Activated CD4-positive, alpha-beta T cell treated with anti-CD3 and anti-CD28 coated beads for 4 hours (primary cell): ENCODE results near the gene TRPV6.

ENCODE experiments used
- DNase-seq, 2 donors: peaks; one replicate each; pipeline ENCODE4 v3.0.0-alpha.2; 2020

The TRPV6 gene

DNA sequence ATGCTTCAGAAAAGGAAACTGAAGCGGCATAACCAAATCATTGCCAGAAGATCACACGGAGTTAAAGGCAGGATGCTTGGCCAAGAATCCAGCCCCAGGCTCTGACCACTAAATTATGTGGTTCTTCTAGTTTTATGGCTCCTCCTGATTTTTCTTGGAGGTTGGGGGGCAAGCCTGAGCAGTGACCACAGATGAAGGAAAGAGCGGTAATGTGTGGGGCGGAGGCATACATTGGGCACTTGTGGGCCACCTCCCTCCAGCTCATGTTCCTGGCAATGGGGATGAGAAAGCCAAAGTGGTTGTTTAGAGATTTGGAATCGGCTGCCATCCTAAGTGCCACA lies 3.2 kb downstream of the TRPV6 start:
- no peak for DNase-seq

DNA sequence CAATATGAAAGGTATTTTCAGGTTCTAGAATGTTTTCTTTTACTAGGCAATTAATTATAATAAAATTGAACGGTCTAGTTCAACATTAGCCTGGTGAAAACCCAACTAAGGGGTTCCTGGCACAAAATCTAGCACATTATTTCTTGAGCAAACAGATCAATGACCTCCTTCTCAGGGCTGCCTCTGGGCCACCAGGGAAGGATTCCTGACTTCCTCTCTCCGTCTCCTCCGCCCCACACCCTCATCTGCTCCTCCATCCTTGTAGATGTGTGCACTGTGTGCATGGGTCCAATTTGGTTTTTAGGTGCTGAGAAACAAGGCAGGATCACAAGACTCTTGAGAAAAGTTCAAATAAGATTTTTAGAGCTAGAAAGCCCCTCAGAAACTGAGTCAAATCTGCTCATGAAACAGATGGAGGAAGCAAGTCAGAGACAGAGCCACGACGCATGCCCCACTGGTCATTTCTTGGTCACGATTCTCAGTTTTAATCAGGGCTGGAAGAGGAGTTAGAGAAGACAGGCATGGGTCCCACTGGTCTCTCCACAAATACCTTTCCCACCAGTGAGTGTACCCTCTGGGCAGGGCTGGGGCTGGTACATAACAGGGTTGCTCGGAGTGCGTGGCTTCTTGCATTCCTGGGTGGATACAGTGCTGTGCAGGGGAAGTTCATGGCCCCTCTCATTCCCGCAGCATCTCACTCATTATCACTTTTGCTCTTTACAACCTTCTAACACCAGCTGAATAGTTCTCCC lies 3.8 kb downstream of the TRPV6 start:
- DNase-seq: no peak

DNA sequence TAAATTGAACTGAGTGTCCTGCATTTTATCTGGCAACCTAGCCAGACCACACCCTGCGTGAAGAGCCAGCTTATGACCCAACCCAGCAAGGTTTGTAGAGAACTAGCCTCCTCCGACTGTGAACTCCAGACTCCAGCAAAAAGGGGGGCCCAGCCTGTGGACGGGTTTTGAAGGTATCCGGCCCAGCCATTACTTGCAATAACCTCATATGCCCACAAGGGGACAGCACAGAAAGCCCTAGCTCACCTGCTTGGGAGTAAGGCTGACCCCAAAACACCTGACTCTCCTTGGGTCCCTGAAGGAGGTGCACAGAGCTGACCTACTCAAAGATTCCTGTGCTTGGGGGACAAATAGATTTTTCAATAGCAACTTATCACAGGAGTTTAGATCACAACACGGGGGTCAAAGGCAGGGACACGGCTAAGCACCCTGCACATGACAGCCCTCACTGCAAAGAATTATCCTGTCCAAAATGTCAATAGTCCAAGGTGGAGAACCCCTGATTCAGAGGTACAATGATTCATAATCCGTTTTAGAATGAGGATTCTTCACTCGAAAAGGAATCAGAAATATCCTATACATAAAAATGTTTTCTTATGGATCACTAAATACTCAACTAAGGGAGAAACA lies 4.6 kb downstream of the TRPV6 start:
- peak; percentile 36 to 52 for DNase-seq

DNA sequence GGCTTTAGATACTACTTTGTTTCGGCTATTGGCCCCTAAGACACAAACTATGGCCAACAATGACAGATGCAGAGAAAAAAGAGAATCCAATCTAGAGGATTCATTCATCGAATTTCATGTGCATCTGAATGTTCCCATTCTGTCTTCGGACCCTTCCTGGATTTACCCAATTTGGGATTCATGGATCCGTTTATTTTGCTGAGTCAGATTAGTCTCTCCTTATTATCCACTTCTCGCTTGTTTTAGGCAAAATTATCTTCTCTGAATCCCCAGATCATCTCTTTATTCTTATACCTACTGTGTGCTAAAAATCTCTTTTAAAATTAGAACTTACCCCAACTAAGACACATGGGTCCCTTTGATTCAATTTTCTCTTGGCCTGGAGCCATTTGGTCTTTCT lies 6.5 kb downstream of the TRPV6 start:
- no peak for DNase-seq

DNA sequence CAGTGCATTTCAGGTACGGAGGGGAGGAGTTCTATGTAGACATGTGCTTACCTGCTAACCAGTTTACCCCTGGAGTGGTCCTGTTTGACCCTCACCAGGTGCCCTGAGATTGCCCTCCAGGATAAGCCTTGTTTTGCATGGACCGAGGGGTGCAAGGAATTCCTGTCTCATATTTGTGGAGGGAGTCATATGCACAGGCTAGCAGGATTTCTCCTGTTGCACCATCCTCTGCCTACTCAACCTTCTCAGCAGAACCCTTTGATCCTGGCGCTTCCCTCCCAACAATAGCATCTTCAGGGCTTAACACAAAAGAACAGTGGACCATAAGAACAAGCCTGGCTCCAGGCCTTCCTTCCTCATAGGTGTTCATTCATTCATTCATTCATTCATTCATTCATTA lies 7.2 kb downstream of the TRPV6 start:
- DNase-seq: no peak

DNA sequence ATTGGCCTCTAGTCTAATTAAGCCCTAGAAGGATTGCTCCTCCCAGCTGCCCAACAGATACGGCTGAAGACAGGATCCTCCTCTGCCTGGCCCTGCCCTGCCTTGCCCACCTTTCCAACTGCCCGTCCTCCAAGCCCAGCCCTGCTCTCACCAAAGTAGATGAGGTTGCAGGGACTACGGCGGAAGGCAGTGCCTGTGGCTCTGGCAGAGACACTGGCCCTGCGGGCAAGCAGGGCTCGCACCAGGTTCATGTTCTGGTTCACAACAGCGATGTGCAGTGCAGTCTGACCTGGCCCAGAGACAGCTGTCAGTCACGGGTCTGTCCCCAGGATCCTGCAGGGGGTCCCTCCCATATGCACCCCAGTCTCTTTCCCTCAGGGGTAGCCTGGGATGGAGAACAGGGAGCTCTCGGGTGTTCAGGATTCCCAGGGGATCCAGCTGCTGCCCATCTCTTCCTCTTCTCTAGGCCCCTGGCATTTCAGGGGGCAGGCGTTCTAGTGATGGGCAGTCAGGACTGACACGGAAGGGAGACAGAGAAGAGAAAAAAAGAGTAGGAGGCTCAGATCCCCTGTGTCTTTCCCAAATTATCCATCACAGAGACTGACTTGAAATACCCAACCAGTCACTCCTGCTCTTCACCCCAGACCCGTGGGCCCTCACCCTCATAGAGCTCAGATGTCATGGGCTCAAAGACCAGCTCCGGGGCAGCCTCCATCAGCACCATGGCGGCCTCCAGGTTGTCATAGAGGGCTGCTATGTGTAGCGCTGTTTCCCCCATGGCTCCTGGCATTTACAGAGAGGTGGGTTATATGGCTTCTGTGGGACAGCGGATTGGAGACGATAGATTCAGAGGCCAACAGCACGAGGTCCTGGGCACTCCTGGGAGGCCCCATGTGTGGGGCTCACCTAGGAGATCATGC lies 8.3 kb downstream of the TRPV6 start:
- DNase-seq: no peak

DNA sequence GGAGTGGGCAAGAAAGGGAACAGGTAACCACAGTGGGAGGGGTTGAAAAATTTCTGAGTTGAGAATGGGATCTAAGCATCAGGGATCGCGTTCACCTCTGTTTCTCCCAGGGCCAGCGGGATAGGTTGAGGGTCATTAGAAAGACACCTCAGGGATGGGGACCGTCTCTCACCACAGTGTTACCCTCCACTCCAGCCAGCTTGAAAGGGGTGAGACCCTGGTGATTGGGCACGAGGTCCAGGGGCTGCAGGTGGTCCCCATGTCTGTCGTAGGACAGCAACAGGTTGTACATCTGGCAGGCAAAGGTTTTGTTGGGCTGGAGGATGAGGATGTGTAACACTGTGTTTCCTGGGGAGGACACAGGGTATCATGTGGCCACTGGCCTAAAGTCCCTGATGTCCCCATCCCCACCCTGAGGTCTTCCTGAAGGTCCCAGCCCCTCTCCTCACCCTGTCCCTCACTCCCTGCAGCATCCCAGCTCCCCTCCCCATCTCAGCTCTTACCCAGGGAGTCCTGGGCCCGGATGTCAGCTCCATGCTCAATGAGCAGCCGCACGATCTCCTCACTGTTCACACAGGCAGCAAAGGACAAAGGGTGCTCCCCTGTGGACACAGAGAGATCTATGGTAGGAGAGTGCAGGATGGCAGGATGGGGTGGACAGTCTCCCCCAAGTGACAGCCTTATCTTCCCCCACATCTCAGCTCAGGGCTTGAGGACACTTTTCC lies 9.1 kb downstream of the TRPV6 start:
- no peak for DNase-seq

DNA sequence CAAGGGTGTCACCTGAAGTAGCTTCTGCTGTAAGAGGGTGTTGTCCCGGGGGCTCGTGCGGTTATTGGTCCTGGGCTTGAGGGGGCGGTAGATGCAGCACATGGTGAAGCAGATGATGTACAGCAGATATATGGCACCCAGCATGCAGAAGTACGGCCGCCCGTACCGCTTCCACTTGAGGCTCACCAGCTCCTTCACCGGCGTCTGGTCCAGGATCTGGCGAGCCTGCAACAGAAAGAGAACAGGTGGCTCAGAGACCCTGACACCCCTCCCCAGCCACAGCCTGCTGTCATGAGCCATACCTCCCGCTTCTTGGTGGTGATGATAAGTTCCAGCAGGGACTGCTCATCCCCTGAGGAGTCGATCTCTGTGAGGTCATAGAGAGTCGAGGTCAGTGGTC lies 10.1 kb downstream of the TRPV6 start:
- DNase-seq: no peak

DNA sequence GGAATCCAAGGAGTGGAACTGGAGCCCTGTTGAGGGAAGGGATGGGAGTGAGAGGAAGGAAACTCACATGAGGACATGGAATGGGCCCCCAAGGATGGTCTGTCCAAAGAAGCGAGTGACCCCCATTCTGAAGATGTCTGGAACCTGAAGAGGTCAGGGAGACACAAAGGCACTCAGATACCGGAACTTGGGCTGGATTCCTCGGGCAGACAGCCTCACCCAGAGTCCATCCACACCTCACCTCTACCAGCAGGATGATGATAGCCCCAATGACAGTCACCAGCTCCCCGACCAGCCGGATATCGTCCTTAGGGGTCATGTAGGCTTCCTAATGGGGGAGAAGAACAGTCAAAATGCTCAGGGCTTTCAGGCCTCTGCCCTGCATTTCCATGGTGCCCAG lies 10.7 kb downstream of the TRPV6 start:
- DNase-seq: no peak

DNA sequence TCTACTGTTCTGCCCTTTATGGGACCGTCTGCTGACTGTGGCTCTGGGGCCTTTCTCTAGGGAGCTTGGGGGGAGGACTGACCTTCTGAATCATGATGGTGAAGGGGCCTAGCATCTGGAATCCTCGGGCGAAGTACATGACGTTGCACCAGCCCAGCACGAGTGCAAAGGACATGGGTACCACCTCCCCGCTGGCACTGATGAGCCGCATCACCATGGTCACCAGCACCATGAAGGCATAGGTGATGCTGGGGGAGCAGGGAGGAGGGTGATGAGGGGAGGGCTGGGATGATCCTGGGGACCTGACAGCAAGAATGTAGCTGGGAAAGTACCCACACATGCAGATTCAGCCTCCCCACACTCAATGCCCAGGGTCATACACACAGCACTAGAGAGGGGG lies 11.1 kb downstream of the TRPV6 start:
- DNase-seq: no peak

DNA sequence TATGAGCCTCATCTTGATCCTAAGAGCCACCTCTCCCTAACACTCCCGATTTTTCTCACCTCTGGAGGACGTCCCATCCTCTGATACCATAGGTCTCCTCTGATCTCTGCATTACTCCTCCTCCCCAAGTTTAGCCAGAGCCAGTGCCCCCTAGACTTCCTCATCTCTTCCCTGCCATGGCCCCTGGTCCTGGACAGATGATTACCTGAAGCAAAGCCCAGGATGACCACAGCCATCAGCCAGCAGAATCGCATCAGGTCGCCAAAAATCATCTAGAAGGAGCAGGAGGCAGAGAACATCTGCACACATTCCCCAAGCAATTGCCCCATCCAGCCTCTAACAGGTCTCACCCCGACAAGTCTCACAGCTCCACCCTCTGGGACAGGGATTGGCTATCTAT lies 11.7 kb downstream of the TRPV6 start:
- DNase-seq: no peak

DNA sequence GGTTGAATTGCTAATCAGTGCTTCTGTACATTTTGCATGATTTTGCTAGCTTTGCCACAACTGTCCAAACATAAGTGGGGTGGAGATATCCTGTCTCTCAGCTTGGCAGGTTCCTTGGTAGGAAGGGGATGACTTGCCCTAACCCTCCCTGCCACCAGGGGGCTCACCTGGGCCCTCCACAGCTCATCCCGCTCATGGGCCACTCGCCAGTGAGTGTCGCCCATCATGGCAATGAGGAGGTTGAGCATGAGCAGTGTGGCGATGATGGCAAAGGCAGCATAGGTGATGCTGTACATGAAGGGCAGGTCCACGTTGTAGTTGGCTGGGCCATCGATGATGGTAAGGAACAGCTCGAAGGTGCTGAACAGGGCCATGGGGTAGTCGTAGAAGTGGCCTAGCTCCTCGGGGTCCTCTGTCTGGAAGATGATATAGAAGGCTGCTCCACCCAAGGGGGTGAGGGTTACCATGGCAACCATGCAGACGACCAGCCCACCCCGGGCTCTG lies 12.2 kb downstream of the TRPV6 start:
- peak in 1 of 2 donors; percentile 15 for DNase-seq

DNA sequence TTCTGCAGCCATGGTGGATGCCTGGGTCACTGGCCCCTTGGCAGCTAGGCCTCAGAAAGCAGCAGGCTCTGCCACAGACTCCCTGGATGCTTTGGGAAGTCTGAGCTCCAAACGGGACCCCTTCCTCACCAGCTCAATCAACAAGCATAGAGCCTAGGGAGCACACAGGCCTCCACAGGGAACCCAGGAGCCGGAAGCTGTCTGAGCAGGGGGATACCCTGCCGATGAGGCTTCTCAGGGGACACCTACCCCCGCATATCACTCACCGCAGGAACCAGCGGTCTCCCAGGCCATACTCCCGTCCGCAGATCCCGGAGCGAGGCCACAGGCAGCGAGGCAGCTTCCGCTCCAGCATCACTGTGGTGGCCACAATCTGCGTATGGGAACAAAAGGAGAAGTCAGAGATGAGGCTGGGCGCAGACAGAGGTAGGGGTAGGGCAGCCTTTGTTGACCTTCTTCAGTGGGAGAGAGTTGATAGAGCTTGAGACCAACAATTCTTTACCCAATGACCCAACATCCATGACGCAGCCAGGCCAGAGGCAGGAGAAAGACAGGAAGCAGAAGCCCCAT lies 13.4 kb downstream of the TRPV6 start:
- DNase-seq: no peak

DNA sequence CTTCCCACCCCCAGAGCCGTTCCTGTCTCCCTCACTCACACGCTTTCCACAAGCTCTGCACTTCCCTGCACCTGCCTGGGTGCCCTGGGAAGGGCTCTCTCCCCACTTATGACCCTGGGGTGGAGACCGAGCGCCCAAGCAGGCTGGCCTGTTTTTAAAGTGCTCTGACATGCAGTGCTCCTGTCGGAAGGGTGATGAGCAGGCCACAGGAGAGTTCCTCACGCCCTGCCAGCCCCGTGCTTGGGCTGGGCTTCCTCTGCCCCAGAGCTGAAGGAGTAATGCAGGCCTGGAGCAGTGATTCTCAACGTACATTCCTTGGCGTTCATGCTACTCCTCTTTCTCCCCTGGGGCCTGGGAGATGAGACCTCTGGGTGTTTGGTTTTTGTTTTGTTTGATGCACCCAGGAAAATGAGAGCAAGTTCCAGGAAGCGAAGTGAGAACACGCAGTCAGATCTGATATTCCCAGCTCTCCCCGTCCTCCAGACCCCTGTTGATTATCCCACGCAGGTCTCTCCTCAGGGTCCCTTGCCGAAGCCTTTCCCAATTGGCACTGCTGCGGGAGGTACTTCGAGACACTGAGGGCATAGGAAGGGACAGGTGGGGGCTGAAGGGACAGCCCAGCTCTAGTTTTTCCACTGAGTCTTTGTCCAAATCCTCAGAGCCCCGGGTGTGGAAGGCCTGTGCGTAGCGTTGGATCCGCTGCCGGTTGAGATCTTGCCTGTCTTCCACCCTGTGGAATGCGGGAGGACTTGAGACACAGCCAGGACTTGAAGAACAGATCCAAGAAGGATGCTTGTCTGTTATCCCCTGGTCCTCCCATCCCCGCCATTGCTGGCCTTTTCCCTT lies 14.1 kb downstream of the TRPV6 start:
- no peak for DNase-seq

DNA sequence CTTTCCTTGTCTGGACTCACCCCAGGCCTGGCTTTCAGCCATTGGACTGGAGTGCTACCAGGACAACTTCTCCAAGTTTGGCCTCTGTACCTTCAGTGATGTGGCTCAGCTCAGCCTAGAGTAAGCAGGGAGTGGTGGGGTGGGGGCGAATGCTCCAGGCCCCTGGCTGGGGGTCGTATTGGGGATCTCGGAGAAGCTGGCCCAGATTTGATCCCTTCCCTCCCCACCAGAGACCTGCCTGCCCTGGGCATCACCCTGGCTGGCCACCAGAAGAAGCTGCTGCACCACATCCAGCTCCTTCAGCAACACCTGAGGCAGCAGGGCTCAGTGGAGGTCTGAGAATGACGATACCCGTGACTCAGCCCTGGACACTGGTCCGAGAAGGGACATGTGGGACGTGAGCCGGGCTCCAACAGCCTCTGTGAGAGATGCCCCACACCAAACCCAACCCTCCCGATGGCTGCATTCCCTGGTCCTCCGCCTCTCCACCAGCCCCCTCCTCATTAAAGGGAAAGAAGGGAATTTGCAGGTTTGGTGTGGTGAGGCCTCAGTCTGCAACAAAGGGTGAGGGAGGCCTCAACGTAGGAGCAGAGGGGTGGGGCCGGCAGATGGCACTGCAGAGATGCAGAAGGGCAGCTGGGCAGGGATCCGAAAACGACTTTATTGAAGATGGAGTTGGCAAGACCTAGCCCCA lies 14.8 kb downstream of the TRPV6 start:
- DNase-seq: no peak

DNA sequence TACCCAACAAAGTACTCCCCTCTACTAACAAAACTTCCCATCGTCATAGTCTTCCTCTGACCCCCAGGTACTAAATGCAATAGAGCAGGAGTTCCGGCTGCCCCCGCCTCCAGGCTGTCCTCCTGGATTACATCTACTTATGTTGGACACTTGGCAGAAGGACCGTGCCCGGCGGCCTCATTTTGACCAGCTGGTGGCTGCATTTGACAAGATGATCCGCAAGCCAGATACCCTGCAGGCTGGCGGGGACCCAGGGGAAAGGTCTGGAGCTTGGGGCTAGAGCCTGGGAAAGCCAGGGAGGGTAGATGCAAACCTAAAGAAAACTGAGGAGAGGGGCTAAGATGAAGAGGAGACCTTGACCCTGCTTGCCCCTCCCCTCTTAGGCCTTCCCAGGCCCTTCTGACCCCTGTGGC lies 15.4 kb downstream of the TRPV6 start:
- no peak for DNase-seq

DNA sequence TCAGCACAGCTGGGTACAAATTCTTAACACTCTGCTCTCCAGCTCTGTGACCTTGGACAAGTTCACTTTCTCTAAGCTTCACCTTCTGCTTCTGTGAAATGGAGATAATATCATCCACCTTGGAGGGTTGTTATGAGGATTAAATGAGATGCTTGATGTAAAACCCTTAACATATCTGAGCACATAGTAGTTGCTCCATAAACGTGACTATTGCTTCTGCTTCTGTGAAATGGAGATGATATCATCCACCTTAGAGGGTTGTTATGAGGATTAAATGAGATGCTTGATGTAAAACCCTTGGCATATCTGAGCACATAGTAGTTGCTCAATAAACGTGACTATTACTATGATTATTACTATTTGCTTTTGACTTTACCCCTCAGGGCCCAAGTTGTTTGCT lies 16.1 kb downstream of the TRPV6 start:
- DNase-seq: no peak

DNA sequence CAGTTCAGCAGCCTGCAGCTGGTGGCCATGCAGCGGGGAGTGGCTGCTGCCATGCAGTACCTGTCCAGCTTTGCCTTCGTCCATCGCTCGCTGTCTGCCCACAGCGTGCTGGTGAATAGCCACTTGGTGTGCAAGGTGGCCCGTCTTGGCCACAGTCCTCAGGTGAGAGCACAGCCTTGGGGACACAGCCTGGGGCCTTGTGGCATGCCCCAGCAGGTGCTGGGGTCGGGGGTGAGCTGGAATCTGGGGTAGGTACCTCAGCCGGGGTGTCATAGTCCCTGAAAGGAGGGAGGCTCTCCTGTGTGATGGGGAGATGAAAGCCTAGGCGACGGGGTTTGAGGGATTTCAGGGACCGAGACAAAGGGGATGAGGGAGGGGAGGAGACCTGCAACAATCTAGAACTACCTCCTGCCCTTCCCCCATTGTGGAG lies 16.5 kb downstream of the TRPV6 start:
- no peak for DNase-seq

DNA sequence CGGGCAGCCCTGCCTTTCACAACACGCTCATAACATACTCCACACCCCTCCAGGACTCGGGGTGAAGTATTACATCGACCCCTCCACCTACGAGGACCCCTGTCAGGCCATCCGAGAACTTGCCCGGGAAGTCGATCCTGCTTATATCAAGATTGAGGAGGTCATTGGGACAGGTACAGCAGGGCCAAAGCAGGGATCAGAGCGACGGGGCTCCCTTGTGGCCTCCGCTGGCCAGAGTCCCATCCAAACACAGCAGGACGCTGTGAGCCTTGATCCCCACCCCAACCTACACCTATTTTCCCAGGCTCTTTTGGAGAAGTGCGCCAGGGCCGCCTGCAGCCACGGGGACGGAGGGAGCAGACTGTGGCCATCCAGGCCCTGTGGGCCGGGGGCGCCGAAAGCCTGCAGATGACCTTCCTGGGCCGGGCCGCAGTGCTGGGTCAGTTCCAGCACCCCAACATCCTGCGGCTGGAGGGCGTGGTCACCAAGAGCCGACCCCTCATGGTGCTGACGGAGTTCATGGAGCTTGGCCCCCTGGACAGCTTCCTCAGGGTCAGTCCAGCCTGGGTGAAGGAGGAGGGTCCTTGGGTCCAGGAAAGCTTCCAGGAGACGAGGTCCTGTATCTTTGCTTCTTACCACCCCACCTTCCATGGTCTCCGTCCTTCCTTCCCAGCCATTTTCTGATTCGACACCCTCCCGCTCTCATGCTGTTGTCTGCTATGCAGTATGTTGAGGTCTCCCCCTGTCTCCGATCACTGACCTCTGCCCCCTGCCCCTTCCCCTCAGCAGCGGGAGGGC lies 17.2 kb downstream of the TRPV6 start:
- no peak for DNase-seq
